Right forelimb (tissue), 1 donor: ENCODE measurements around the gene LACRT.

Experiments
- DNase-seq: peaks from one replicate; pipeline ENCODE4 v3.0.0-alpha.2; 2018

Gene LACRT

DNA sequence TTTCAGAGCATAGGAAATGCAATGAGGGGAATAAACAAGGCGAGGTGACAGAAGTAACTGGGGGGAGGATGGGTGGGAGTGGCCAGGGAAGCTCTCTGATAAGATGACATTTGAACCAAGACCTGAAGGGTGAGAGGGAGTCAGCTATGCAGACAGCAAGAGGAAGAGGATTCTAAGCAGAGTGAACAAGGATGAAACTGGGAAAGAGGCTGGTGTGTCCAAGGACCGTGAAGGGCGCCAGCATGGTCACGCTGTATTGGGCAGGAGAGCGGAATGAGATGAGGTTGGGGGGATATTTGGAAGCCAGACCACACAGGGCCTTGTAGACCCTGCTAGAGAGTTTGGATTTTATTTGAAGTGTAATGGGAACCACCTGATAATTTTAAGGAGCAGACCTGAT, 35.7 kb downstream of the LACRT start:
- DNase-seq: no peak

DNA sequence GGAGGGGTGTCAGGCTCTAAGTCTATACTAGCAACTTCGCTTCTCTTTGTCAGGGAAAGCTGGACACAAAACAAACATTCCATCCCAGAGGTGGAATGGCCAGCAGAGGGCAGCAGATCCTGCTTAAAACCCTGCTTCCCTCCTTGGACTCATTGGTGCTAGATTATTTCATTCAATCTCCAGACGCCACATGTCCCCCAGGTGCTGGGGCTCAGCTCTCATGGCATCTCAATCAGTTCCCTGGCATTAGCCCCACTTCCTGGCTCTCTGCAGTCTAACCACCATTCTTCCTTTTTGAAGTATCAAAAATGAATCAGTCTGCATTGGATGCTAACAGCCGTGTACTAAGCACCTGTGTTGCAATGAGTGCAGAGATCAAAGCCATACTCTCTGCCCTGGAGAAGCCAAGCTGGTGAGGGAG, 38.2 kb downstream of the LACRT start:
- DNase-seq: peak; percentile 80

DNA sequence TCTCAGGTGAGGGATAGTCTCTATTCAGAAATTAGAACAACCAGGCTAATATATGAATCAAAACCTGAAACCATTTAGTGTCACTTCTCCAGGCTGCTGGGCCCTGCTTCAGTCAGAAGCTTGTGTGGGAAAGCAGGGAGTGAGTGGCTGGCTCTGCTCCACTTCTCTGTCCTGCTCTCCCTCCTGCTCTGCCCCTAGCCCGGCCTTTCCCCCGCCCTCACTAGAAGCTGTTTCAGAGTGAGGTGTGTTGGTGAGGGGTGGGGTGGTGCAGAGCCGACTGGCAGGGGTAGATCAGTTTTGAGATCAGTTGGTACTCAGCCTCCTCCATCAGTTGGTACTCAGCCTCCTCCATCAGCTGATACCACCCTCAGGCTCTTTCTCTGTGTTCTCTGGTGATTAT, 39.2 kb downstream of the LACRT start:
- DNase-seq: no peak

DNA sequence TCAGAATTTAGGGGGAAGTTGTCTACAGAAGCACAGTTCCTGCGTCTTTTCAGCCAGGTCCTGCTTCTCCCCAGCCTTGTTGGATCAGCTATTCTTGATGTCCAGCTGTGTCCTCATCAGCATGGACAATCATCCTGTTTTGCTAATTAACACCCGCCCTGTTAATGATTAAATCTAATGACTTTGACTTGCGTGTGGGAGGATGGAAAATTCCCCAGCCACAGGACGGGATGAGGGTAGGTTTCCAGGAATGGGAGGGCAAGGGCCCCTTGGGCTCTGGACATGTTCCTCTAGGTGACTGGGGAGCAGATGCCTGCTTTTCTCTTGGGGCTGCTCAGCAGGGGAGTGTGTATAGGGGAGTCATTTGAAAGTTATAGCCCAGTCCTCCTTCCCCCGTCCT, 41.0 kb downstream of the LACRT start:
- DNase-seq: no peak

DNA sequence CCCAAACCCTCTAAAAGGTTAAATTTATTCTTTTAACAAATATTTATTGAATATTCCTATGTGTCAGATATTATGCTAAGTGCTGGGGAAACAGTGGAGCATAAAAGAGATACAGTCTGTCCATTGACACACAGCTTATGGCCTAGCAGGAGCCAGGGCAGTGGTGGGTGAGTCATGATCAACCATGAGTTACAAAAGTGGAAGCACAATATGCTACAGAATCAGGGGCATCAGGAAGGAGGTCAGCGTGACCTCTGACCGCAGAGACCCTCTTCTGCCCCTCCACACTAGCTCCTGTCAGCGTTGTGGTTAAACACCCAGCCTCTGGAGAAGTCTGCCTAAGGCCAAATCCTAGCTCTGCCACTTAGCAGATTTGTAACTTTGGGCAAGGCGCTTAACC, 41.6 kb downstream of the LACRT start:
- no peak for DNase-seq

DNA sequence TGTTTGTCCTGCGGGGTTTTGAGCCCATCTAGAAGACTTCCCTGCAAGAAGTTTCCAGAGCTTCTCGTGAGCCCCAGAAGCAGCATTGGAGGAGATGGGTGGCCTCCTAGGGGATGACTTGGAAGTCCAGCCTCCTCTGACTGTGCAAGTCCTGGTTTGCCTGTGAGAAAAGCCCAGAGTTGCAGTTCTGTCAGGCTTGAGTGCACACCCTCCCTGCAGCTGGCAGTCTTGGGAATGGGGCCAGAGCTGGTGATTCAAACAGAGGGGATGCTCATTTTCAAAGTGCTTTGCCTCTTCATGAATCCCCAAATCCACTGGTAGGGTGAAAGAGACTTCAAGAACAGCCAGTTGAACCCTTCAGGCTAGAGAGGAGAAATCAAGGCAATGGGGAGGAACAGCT, 42.4 kb downstream of the LACRT start:
- DNase-seq: no peak

DNA sequence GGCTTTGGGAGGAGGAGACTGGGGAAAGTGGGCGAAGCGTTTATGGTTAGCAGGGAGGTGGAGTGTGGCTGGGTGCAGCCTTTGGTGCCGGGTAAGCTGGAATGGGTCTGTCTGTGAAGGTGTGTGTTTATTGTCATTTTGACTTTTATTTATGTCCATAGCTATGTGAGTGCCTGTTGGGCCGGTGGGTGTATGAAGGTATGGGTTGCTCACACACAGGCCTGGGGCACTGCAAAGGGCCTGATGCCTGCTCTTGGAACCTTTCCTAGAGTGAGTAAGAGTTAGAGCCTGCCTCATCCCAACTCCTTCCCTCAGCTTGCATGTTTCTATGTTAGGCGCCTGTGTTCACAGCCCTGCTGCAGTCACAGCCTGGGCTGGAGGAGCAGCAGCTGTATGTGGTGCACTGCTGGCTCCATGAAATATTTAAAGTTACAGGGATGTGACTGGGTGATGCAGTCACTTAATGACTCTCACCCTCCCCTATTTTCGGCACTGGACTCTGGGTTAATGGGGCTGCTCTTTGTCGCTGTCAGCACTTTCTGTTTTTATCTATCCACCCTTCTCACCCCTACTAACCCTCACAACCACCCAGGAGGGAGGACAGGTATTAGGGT, 43.6 kb downstream of the LACRT start:
- DNase-seq: no peak

DNA sequence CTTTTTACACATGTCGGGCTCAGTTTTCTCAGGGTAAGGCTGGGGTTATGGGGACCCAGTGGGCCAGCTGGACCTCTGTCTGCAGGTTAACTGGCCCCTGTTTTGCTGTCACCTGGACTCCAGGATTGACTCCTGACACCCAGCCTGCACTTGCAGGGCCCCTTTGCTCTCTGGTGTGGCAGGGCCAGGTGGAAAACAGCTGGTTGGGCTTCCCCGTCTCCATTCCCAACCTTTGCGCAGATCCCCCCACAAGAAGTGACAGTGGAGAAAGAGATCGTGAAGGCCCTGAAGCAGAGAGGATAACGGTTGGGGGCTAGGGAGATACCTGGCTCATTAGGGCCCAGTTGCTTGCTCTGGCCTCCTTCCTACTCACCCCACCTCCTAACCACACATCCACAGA, 44.7 kb downstream of the LACRT start:
- no peak for DNase-seq

DNA sequence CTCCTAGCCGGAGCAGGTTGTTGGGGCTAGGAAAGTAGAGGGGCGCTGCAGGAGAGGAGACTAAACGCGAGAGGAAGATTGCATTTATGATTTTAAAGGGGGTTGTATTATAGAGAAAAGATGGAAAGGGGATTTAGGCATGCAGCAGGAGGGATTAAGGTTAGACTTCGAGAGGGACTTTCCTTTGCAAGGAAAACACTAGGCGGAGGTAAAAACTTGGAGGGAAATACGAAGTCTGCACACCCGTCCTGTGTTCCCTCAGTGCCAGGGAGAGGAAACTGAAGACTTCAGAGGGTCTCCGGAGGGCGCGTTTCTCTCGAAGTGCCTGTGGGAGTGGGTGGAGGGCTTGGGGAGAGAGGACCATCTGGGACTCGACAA, 45.8 kb downstream of the LACRT start:
- no peak for DNase-seq

DNA sequence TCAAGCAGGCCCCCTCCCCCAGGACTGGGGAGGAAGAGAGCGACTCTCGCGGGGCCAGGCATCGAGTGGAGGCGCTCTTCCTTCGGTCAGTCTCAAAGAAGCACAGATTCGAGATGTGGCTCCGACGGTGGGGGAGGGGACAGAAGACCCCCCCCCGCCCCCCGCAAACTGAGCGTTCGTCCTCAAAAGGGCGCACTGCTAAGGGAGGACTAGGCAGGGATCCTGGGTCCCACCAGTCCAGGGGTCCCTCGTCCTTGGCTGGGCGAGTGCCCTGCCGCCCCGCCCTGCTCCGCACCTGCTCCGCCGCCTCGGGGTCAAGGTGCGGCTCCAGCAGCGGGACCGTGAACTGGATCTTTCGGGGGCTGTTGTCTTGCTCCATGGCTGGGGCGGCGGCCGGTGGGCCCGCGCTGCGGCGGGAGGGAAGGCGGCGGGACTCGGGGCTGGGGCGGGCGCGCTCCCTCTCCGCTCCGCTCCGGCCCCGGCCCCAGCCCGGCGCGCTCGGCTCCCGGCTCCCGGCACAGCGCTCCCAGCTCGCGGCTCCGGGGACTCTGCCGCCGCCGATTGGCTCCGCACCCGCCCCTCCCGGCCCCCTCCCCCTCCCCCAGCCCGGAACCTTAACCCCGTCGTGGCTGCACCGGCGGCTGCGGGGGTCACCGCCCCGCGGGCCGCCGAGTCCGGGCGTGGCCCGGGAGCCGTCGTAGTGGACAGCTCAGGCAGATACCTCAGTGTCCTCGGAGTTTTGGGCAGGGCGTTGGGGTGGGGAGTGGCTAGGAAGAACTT, 46.4 kb downstream of the LACRT start, which contains the start of gene PPP1R1A:
PPP1R1A (minus strand) TSS at position 550 of the 780 bp plus-strand sequence; CDS start at position 379, 171 bp downstream.
- peak; percentile 66 for DNase-seq

DNA sequence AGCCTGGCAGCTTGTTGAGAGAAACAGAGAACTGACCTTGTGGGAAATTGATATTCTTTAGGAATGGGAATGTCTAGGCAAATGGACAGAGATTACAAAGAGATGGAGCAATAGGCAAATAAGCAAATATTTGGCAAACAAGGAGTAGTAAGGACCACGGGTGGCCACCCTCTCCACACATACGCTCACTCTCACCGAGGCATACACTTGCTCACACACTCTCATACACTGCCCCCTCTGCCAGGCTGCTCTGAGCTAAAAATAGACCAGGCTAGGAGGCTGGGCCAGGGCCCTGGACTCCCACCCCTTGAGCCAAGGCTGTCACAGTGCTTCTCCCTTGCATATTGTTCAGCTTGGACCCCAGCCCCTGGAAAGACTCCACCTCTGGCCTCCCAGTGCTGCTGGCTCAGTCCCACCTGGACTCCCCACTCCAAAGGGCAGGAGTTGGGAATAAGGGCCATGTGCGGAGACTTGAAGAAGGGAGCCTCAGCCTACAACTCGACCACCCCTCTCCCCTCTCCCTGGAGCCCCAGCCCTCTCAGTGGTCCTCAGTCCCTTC, 47.3 kb downstream of the LACRT start:
- DNase-seq: no peak

DNA sequence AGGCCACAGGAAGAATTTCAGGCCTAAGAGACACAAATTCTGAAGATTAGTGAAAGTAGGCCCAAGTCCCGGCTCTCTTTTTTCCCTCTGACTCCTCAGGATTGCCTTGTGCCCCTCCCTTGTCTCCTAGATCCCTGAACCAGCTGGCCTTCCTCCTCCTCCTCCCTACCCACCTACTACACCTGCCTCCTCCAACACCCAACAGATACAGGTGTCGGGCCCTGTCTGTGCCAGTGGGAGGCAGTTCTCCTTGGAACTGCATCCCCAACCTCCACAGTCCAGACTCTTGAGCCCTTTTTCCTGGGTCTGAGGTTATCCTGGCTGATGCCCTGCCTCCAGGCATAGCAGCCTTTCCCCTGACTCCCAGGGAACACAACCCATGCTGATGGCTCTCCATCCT, 48.1 kb downstream of the LACRT start:
- DNase-seq: no peak

DNA sequence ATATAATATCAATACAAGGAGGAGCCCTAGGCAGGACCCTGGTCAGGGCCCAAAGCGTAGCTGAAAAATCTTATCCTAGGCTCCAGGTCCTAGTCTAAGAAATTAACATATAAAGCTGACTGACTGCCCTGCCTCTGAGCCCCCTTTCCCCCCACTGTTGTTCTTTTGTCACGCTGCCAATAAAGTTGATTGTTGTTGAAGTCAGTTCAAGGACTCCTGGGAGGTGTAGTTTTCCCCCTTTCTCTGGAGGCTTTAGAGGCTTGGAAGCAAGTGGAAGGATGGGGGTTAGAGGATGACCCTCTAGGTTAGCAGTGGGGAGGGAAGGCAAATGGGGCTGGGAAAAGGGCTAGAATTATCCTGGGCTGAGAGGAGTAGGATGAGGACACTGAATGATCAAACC, 49.5 kb downstream of the LACRT start:
- no peak for DNase-seq

DNA sequence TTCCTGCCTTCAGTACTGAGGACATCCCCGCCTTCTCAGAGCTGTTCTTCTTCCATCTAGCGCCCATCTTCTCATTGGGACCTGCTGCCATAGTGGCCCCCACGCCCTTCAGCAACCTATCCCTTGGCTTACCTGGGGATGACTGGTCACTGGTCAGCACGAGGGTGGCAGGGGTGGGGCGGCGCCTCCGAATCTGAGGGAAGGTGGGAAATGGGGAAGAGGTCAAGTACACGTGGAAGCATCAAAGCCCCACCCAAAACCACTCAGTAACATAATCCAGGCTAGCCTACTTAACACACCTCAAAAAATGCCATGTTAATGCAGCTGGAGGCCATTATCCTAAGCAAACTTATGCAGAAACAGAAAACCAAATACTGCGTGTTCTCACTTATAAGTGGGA, 50.6 kb downstream of the LACRT start:
- no peak for DNase-seq

DNA sequence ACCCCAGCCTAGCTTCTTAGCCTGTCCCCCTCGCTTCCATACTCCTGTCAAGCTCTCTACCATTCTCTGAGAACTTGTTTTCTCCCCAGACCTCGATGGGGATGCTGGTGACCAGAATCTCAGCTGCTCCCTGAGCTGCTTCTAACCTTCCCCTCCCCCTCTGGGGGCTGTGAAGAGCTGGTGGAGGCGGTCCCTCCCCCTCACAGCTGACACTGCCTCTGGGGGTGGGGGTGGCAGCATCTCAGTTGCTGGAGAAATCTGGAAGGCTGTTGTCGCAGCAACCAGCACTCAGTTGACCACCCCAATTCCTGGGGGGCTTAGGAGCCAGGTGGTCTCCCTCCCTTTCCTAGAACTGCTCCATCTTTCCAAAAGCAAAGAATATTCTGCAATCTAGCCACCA, 51.0 kb downstream of the LACRT start:
- no peak for DNase-seq

DNA sequence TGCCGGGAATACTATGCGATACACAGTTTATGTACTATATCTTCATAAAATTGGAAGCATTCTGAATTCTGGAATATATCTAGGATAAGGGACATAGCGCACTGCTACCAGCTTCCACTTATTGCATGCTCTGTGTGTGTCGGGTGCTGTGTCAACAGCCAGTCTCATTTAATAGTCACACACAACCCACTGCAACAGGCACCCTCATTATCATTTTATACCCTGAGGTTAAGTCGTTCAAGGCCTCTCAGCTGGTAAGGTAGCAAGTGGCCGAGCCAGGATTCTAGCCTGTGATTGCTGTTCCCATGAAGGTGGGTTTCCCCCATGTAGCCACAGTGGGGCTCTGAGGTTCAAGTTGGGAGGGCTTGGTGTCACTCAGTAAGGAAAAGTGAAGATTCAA, 53.3 kb downstream of the LACRT start:
- DNase-seq: no peak
